Measurements from ENCODE around the gene PTPRG.

GRCh38 chr3:61893840-61894566, 332.6 kb downstream of the PTPRG start:
- no peak for TF ChIP-seq ZNF292 (CRISPR knock-in tag; IDR thresholded peaks at IDR 0.05; ENCODE audit: borderline replicate concordance, low read depth)
- TF ChIP-seq GLI4 (CRISPR knock-in tag; IDR thresholded peaks at IDR 0.05; ENCODE audit: borderline replicate concordance): no peak
- TF ChIP-seq ZNF33A (CRISPR knock-in tag; IDR thresholded peaks at IDR 0.05; ENCODE audit: borderline replicate concordance): no peak
- TF ChIP-seq, protein P1, sequence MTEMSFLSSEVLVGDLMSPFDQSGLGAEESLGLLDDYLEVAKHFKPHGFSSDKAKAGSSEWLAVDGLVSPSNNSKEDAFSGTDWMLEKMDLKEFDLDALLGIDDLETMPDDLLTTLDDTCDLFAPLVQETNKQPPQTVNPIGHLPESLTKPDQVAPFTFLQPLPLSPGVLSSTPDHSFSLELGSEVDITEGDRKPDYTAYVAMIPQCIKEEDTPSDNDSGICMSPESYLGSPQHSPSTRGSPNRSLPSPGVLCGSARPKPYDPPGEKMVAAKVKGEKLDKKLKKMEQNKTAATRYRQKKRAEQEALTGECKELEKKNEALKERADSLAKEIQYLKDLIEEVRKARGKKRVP (CRISPR knock-in tag; IDR thresholded peaks at IDR 0.05): no peak
- TF ChIP-seq CBX2 (IDR thresholded peaks at IDR 0.05; ENCODE audit: low read depth, low read length): no peak
- TF ChIP-seq CBX2 (CRISPR knock-in tag; IDR thresholded peaks at IDR 0.05; ENCODE audit: low read depth): no peak

Measured in HepG2 (cell line).